Measurements from ENCODE around the gene ZNF253. TPM values are rescaled to one million over a fixed set of nuclear protein-coding genes. Genes with fewer than 3 reads are reported as not detected.
A peak's percentile ranks its signal among the peaks of the same experiment; 100 is the strongest.

ZNF253 gene
- total and polyA plus RNA-seq, 9 of the 15 experiments (the other 6 are each of a cell fraction or from before 2014, with no cell fraction given) = 4.0 to 14.4 (median 7.5) TPM

GRCh38 chr19:19865750-19866610, at the start of gene ZNF253 (continued):
- TF ChIP-seq, protein P1, sequence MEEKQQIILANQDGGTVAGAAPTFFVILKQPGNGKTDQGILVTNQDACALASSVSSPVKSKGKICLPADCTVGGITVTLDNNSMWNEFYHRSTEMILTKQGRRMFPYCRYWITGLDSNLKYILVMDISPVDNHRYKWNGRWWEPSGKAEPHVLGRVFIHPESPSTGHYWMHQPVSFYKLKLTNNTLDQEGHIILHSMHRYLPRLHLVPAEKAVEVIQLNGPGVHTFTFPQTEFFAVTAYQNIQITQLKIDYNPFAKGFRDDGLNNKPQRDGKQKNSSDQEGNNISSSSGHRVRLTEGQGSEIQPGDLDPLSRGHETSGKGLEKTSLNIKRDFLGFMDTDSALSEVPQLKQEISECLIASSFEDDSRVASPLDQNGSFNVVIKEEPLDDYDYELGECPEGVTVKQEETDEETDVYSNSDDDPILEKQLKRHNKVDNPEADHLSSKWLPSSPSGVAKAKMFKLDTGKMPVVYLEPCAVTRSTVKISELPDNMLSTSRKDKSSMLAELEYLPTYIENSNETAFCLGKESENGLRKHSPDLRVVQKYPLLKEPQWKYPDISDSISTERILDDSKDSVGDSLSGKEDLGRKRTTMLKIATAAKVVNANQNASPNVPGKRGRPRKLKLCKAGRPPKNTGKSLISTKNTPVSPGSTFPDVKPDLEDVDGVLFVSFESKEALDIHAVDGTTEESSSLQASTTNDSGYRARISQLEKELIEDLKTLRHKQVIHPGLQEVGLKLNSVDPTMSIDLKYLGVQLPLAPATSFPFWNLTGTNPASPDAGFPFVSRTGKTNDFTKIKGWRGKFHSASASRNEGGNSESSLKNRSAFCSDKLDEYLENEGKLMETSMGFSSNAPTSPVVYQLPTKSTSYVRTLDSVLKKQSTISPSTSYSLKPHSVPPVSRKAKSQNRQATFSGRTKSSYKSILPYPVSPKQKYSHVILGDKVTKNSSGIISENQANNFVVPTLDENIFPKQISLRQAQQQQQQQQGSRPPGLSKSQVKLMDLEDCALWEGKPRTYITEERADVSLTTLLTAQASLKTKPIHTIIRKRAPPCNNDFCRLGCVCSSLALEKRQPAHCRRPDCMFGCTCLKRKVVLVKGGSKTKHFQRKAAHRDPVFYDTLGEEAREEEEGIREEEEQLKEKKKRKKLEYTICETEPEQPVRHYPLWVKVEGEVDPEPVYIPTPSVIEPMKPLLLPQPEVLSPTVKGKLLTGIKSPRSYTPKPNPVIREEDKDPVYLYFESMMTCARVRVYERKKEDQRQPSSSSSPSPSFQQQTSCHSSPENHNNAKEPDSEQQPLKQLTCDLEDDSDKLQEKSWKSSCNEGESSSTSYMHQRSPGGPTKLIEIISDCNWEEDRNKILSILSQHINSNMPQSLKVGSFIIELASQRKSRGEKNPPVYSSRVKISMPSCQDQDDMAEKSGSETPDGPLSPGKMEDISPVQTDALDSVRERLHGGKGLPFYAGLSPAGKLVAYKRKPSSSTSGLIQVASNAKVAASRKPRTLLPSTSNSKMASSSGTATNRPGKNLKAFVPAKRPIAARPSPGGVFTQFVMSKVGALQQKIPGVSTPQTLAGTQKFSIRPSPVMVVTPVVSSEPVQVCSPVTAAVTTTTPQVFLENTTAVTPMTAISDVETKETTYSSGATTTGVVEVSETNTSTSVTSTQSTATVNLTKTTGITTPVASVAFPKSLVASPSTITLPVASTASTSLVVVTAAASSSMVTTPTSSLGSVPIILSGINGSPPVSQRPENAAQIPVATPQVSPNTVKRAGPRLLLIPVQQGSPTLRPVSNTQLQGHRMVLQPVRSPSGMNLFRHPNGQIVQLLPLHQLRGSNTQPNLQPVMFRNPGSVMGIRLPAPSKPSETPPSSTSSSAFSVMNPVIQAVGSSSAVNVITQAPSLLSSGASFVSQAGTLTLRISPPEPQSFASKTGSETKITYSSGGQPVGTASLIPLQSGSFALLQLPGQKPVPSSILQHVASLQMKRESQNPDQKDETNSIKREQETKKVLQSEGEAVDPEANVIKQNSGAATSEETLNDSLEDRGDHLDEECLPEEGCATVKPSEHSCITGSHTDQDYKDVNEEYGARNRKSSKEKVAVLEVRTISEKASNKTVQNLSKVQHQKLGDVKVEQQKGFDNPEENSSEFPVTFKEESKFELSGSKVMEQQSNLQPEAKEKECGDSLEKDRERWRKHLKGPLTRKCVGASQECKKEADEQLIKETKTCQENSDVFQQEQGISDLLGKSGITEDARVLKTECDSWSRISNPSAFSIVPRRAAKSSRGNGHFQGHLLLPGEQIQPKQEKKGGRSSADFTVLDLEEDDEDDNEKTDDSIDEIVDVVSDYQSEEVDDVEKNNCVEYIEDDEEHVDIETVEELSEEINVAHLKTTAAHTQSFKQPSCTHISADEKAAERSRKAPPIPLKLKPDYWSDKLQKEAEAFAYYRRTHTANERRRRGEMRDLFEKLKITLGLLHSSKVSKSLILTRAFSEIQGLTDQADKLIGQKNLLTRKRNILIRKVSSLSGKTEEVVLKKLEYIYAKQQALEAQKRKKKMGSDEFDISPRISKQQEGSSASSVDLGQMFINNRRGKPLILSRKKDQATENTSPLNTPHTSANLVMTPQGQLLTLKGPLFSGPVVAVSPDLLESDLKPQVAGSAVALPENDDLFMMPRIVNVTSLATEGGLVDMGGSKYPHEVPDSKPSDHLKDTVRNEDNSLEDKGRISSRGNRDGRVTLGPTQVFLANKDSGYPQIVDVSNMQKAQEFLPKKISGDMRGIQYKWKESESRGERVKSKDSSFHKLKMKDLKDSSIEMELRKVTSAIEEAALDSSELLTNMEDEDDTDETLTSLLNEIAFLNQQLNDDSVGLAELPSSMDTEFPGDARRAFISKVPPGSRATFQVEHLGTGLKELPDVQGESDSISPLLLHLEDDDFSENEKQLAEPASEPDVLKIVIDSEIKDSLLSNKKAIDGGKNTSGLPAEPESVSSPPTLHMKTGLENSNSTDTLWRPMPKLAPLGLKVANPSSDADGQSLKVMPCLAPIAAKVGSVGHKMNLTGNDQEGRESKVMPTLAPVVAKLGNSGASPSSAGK (IDR thresholded peaks at IDR 0.05) = peak; percentile 96
- TF ChIP-seq COPS2 (conservative IDR thresholded peaks at IDR 0.05) (no peak), PRMT5 (CRISPR knock-in tag; IDR thresholded peaks at IDR 0.05) (no peak), SMARCE1 (IDR thresholded peaks at IDR 0.05) (no peak), SRSF3 (IDR thresholded peaks at IDR 0.05; ENCODE audit: insufficient read depth, low read length) (no peak), RBBP5 (IDR thresholded peaks at IDR 0.05; ENCODE audit: borderline replicate concordance, insufficient read depth, low read length, poor library complexity, severe bottlenecking) (peak; percentile 83), THAP12 (CRISPR knock-in tag; IDR thresholded peaks at IDR 0.05) (peak; percentile 64; the same call in 1 of the 2 replicates), POLR2AphosphoS2 (IDR thresholded peaks at IDR 0.05; ENCODE audit: low read length) (no peak), BHLHE40 (IDR thresholded peaks at IDR 0.05; ENCODE audit: low read length) (no peak)
- TF ChIP-seq, protein P2, sequence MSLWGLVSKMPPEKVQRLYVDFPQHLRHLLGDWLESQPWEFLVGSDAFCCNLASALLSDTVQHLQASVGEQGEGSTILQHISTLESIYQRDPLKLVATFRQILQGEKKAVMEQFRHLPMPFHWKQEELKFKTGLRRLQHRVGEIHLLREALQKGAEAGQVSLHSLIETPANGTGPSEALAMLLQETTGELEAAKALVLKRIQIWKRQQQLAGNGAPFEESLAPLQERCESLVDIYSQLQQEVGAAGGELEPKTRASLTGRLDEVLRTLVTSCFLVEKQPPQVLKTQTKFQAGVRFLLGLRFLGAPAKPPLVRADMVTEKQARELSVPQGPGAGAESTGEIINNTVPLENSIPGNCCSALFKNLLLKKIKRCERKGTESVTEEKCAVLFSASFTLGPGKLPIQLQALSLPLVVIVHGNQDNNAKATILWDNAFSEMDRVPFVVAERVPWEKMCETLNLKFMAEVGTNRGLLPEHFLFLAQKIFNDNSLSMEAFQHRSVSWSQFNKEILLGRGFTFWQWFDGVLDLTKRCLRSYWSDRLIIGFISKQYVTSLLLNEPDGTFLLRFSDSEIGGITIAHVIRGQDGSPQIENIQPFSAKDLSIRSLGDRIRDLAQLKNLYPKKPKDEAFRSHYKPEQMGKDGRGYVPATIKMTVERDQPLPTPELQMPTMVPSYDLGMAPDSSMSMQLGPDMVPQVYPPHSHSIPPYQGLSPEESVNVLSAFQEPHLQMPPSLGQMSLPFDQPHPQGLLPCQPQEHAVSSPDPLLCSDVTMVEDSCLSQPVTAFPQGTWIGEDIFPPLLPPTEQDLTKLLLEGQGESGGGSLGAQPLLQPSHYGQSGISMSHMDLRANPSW (CRISPR knock-in tag; IDR thresholded peaks at IDR 0.05) = no peak

All from K562 (cell line).